ENCODE measurements around the gene MAGEC3. TPM values are rescaled to one million over a fixed set of nuclear protein-coding genes. Genes with fewer than 3 reads are reported as not detected.

Gene MAGEC3
- total and polyA plus RNA-seq, 2 of the 13 experiments (the other 11 are each of a cell fraction or from before 2014, with no cell fraction given): not detected

- Histone ChIP-seq H3K4me2 (ENCODE audit: low read depth, low read length) (no peak overlapping the region), H3K27me3 (ENCODE audit: control insufficient read depth in 1 of 2, insufficient read depth in 2 of 2, low read length in 2 of 2) (no peaks in the 10 kb centered on the region), H3K4me3 (replicated peaks in 1 of 3; ENCODE audit: insufficient read depth in 1 of 3, low read depth in 2 of 3, low read length in 3 of 3) (no peak overlapping the region), H4K20me1 (ENCODE audit: insufficient read depth, low read length) (no peaks in the 10 kb centered on the region), H3K79me2 (ENCODE audit: insufficient read depth, low read length) (no peaks in the 10 kb centered on the region), H3K27ac (ENCODE audit: extremely low read length, insufficient read depth, low read length) (no peak overlapping the region), H3K36me3 (replicated peaks in 1 of 2; ENCODE audit: control insufficient read depth in 1 of 2, insufficient read depth in 2 of 2, low read length in 2 of 2) (no peaks in the 10 kb centered on the region), H3K9me3 (ENCODE audit: low read length) (peaks cover 27% of the 10 kb centered on the region), H2AFZ (ENCODE audit: low read length) (no peak overlapping the region), H3K9ac (ENCODE audit: insufficient read depth, low read depth, low read length) (no peak overlapping the region), H3K4me1 (ENCODE audit: insufficient read depth, low read length) (no peaks in the 10 kb centered on the region)
- ChIA-PET CTCF (ENCODE audit: low intra/inter-chr PET ratio, low total read pairs) (no interaction called here), POLR2A (no interaction called here)
- TF ChIP-seq ZBTB44 (CRISPR knock-in tag; IDR thresholded peaks at IDR 0.05) (no peak), EED (CRISPR knock-in tag; IDR thresholded peaks at IDR 0.05) (no peak), CBX2 (IDR thresholded peaks at IDR 0.05; ENCODE audit: low read depth, low read length) (no peak), CBX2 (CRISPR knock-in tag; IDR thresholded peaks at IDR 0.05; ENCODE audit: low read depth) (no peak), ZNF331 (CRISPR knock-in tag; IDR thresholded peaks at IDR 0.05) (no peak), NFE2 (CRISPR knock-in tag; IDR thresholded peaks at IDR 0.05) (no peak), RFX1 (IDR thresholded peaks at IDR 0.05) (no peak), RELA (CRISPR knock-in tag; IDR thresholded peaks at IDR 0.05) (no peak), REPIN1 (CRISPR knock-in tag; IDR thresholded peaks at IDR 0.05; ENCODE audit: borderline replicate concordance, low read depth) (no peak), ZNF33A (CRISPR knock-in tag; IDR thresholded peaks at IDR 0.05; ENCODE audit: borderline replicate concordance) (no peak), REST (IDR thresholded peaks at IDR 0.05; ENCODE audit: borderline replicate concordance in 1 of 2, low read depth in 1 of 2, low read length in 2 of 2) (no peak), ZKSCAN8 (CRISPR knock-in tag; IDR thresholded peaks at IDR 0.05; ENCODE audit: borderline replicate concordance) (no peak), ATF6 (CRISPR knock-in tag; conservative IDR thresholded peaks at IDR 0.05) (no peak), ZC3H4 (CRISPR knock-in tag; IDR thresholded peaks at IDR 0.05; ENCODE audit: borderline replicate concordance) (no peak)
- intact Hi-C loops (cut with micrococcal nuclease; ENCODE audit: unreplicated experiment): no loop called here
- DNase-seq (ENCODE audit: low spot score) (no peak), ATAC-seq (no peak), FAIRE-seq (no peak)
- no TSS peak for BruUV-seq (replicated peaks)
- 0% methylated on average over 2 of the region's 2 CpGs for WGBS (ENCODE audit: low lambda C conversion rate)
- in situ Hi-C loops (cut with HindIII; ENCODE audit: extremely low pct_ligation_motif_present, low pct_unique_long_range_greater_than_20kb): no loop called here
Measured at GRCh38 chrX:141941234-141941633, 103.1 kb downstream of the MAGEC3 start.
